Measurements from ENCODE around the gene PLXNA4. TPM values are rescaled to one million over a fixed set of nuclear protein-coding genes. Genes with fewer than 3 reads are reported as not detected.

PLXNA4 gene
- total RNA-seq, 2 donors from 2014 or later: 2.1 to 8.2 TPM

DNA sequence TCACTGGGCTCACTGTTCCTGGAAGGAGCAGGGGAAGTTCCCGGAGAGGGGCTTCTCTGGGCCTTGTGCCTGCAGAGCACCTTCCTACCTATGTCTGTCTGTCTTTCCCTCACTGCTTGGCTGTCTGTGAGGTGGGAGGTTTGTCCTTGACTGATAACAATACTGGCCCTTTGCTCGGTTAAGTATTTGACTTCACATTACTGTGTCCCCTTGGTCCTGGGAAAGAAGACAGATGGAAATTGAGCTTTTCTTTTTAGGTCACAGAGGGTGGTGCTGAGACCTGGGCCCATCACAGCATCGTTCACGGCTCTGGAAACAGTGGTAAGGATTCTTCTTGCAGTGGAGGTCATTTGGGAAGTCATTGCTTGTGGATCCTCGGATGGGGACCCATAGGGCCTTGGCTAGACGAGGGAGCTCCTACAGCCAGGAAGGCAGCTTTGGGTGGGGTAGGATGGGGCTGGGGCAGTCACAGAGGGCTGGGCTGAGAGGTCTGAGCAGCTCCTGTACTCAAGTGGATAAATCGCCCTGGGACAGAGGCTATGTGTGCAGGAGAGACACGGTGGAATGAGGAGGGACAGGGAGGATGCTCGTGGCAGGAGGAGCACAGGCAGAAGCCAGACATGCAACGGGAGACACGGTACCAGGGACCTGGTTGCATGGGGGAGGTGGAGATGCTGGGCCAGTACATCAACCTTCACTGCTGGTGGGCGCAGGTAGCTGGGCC, 450.2 kb downstream of the PLXNA4 start:
- H3K36me3 ChIP-seq (replicated peaks in 1 of 2; ENCODE audit: insufficient read depth in 1 of 2, low read depth in 2 of 2): no peaks in the 10 kb centered on the region
- ATAC-seq (no peak), DNase-seq (no peak)
- no peaks in the 10 kb centered on the region for H3K27me3 ChIP-seq
- peaks cover 9% of the 10 kb centered on the region for H3K4me1 ChIP-seq
- intact Hi-C loops (cut with DNase I): no loop called here
- no peak overlapping the region for H3K4me3 ChIP-seq
- TF ChIP-seq POLR2A (IDR thresholded peaks at IDR 0.05): no peak
- H3K9me3 ChIP-seq: no peaks in the 10 kb centered on the region
- 65 to 66% methylated on average over 12 of the region's 12 CpGs for WGBS, 2 donors
- no peak overlapping the region for H3K27ac ChIP-seq

DNA sequence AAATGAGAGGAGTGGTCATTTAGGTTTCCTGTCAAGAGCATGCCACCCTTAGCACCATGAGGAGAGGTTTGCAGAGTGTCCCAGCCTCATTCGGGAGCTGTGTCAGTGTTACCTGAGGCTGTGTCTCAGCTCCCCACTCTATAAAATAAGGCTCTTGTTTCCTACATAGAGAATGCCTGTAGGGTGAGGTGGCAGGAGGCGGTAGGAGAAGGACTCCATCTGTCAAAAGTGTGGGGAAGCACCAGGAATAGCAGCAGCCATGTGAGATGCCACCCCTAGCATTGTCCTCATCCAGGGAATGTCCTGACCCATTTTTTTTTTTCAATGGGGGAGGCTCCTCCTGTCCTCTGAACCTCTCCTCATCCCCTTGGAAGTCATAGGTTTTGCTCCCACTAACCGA, 451.2 kb downstream of the PLXNA4 start:
- TF ChIP-seq, protein P1, sequence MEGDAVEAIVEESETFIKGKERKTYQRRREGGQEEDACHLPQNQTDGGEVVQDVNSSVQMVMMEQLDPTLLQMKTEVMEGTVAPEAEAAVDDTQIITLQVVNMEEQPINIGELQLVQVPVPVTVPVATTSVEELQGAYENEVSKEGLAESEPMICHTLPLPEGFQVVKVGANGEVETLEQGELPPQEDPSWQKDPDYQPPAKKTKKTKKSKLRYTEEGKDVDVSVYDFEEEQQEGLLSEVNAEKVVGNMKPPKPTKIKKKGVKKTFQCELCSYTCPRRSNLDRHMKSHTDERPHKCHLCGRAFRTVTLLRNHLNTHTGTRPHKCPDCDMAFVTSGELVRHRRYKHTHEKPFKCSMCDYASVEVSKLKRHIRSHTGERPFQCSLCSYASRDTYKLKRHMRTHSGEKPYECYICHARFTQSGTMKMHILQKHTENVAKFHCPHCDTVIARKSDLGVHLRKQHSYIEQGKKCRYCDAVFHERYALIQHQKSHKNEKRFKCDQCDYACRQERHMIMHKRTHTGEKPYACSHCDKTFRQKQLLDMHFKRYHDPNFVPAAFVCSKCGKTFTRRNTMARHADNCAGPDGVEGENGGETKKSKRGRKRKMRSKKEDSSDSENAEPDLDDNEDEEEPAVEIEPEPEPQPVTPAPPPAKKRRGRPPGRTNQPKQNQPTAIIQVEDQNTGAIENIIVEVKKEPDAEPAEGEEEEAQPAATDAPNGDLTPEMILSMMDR (IDR thresholded peaks at IDR 0.05): no peak
- no peak for TF ChIP-seq POLR2A (IDR thresholded peaks at IDR 0.05)
- no peaks in the 10 kb centered on the region for H3K36me3 ChIP-seq (replicated peaks in 1 of 2; ENCODE audit: insufficient read depth in 1 of 2, low read depth in 2 of 2)
- no peak for ATAC-seq
- DNase-seq: no peak
- H3K4me3 ChIP-seq: no peak overlapping the region
- 92 to 93% methylated on average over 3 of the region's 3 CpGs for WGBS, 2 donors
- intact Hi-C loops (cut with DNase I): no loop called here
- peaks cover 9% of the 10 kb centered on the region for H3K4me1 ChIP-seq
- H3K9me3 ChIP-seq: no peaks in the 10 kb centered on the region
- no peaks in the 10 kb centered on the region for H3K27me3 ChIP-seq
- no peak overlapping the region for H3K27ac ChIP-seq

DNA sequence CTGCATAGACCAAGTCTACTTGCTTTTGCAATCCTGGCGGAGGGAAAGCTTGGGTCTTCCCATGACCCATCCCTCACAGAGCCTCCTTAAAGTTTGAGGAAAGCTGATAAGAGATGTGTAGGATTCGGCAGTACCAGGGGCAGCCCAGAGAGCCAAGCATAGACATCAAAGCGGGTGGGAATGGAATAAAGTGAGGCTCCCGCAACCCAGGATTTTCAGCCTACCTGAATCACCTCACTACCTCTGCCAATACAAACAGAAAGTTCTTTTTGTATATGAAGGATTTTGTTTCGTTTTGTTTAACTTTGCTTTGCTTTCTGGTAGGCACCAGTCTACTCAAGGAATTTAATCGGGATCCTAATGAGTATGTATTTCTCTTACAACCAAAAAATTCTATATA, 451.7 kb downstream of the PLXNA4 start:
- no peak overlapping the region for H3K4me3 ChIP-seq
- H3K9me3 ChIP-seq: no peaks in the 10 kb centered on the region
- ATAC-seq: no peak
- DNase-seq: no peak
- no peak overlapping the region for H3K27ac ChIP-seq
- intact Hi-C loops (cut with DNase I): no loop called here
- no peaks in the 10 kb centered on the region for H3K27me3 ChIP-seq
- H3K36me3 ChIP-seq (replicated peaks in 1 of 2; ENCODE audit: insufficient read depth in 1 of 2, low read depth in 2 of 2): no peaks in the 10 kb centered on the region
- TF ChIP-seq POLR2A (IDR thresholded peaks at IDR 0.05): no peak
- TF ChIP-seq, protein P1 (IDR thresholded peaks at IDR 0.05): no peak
- peaks cover 9% of the 10 kb centered on the region for H3K4me1 ChIP-seq
- WGBS, 2 donors: 61 to 75% methylated on average over 6 of the region's 6 CpGs

DNA sequence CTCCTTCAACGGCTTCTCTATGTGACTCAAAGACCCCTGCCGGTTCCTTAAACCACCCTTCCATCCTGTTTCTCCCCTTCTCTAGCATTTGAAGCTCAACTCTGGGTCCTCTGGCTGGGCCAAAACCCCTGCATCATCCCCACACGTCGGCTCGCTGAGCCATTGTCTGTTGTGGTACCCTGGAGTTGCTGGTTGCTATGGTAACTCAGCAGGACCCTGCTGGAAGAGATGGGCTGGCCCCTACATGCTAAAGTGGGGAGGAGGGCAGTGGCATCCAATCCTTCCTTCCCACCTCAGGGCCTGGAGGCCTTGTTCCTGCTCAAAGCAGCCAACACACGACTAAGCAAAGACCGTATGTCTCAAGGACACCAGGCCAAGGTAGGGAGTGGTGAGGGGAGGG, 452.5 kb downstream of the PLXNA4 start:
- H3K36me3 ChIP-seq (replicated peaks in 1 of 2; ENCODE audit: insufficient read depth in 1 of 2, low read depth in 2 of 2): no peaks in the 10 kb centered on the region
- no peak overlapping the region for H3K27ac ChIP-seq
- H3K27me3 ChIP-seq: no peaks in the 10 kb centered on the region
- DNase-seq (no peak), ATAC-seq (no peak)
- H3K4me1 ChIP-seq: peaks cover 9% of the 10 kb centered on the region
- intact Hi-C loops (cut with DNase I): no loop called here
- H3K4me3 ChIP-seq: no peak overlapping the region
- TF ChIP-seq, protein P1 (IDR thresholded peaks at IDR 0.05): no peak
- TF ChIP-seq POLR2A (IDR thresholded peaks at IDR 0.05): no peak
- 65 to 66% methylated on average over 7 of the region's 7 CpGs for WGBS, 2 donors
- H3K9me3 ChIP-seq: no peaks in the 10 kb centered on the region

GRCh38 chr7:132122901-132123300, 453.4 kb downstream of the PLXNA4 start:
- TF ChIP-seq, protein P1 (IDR thresholded peaks at IDR 0.05): no peak
- TF ChIP-seq POLR2A (IDR thresholded peaks at IDR 0.05): no peak
- ATAC-seq (no peak), DNase-seq (no peak)
- 91 to 92% methylated on average over 6 of the region's 6 CpGs for WGBS, 2 donors
- intact Hi-C loops (cut with DNase I): no loop called here
- H3K27ac ChIP-seq: no peak overlapping the region
- H3K4me1 ChIP-seq: peaks cover 9% of the 10 kb centered on the region
- H3K4me3 ChIP-seq: no peak overlapping the region
- no peaks in the 10 kb centered on the region for H3K36me3 ChIP-seq (replicated peaks in 1 of 2; ENCODE audit: insufficient read depth in 1 of 2, low read depth in 2 of 2)
- H3K9me3 ChIP-seq: no peaks in the 10 kb centered on the region
- H3K27me3 ChIP-seq: no peaks in the 10 kb centered on the region

Measured in body of pancreas (tissue), 4 donors.